Measurements from ENCODE around the gene TTC33.

Gene TTC33

GRCh38 chr5:40554813-40555212 lies 200.9 kb downstream of the TTC33 start:
- DNase-seq (ENCODE audit: low spot score): no peak
- Histone ChIP-seq H3K36me3 (ENCODE audit: low read depth) (no peaks in the 10 kb centered on the region; the same call in 1 of the 2 replicates), H3K27me3 (ENCODE audit: insufficient read depth, poor library complexity, severe bottlenecking) (no peaks in the 10 kb centered on the region), H3K4me3 (ENCODE audit: severe bottlenecking) (no peak overlapping the region), H3K9me3 (ENCODE audit: severe bottlenecking) (no peaks in the 10 kb centered on the region), H3K4me1 (ENCODE audit: insufficient read depth, poor library complexity, severe bottlenecking) (peaks cover 39% of the 10 kb centered on the region), H3K27ac (ENCODE audit: poor library complexity, severe bottlenecking) (peak overlapping the region; percentile 100)
- no peak for ATAC-seq (ENCODE audit: low read depth)
- TF ChIP-seq CTCF (IDR thresholded peaks at IDR 0.05; ENCODE audit: poor library complexity, severe bottlenecking): no peak

- ATAC-seq (ENCODE audit: low read depth) (no peak), DNase-seq (ENCODE audit: low spot score) (no peak)
- H3K4me3 ChIP-seq (ENCODE audit: severe bottlenecking): no peak overlapping the region
- H3K27me3 ChIP-seq (ENCODE audit: insufficient read depth, poor library complexity, severe bottlenecking): no peaks in the 10 kb centered on the region
- no peak for TF ChIP-seq CTCF (IDR thresholded peaks at IDR 0.05; ENCODE audit: poor library complexity, severe bottlenecking)
- H3K27ac ChIP-seq (ENCODE audit: poor library complexity, severe bottlenecking): peak overlapping the region; percentile 100
- no peaks in the 10 kb centered on the region for H3K9me3 ChIP-seq (ENCODE audit: severe bottlenecking)
- H3K4me1 ChIP-seq (ENCODE audit: insufficient read depth, poor library complexity, severe bottlenecking): peaks cover 39% of the 10 kb centered on the region
- no peaks in the 10 kb centered on the region; the same call in 1 of the 2 replicates for H3K36me3 ChIP-seq (ENCODE audit: low read depth)
These were observed 201.7 kb downstream of the TTC33 start for GRCh38 chr5:40554054-40554453.

- DNase-seq (ENCODE audit: low spot score) (no peak), ATAC-seq (ENCODE audit: low read depth) (no peak)
- no peak overlapping the region for H3K4me3 ChIP-seq (ENCODE audit: severe bottlenecking)
- H3K27ac ChIP-seq (ENCODE audit: poor library complexity, severe bottlenecking): peak overlapping the region; percentile 100
- no peaks in the 10 kb centered on the region for H3K27me3 ChIP-seq (ENCODE audit: insufficient read depth, poor library complexity, severe bottlenecking)
- H3K9me3 ChIP-seq (ENCODE audit: severe bottlenecking): no peaks in the 10 kb centered on the region
- H3K36me3 ChIP-seq (ENCODE audit: low read depth): no peaks in the 10 kb centered on the region; the same call in 1 of the 2 replicates
- H3K4me1 ChIP-seq (ENCODE audit: insufficient read depth, poor library complexity, severe bottlenecking): peaks cover 39% of the 10 kb centered on the region
- no peak for TF ChIP-seq CTCF (IDR thresholded peaks at IDR 0.05; ENCODE audit: poor library complexity, severe bottlenecking)
These were observed 202.8 kb downstream of the TTC33 start for GRCh38 chr5:40552981-40553380.

- peak; percentile 96 for ATAC-seq (ENCODE audit: low read depth)
- no peak overlapping the region for H3K4me3 ChIP-seq (ENCODE audit: severe bottlenecking)
- peaks cover 36% of the 10 kb centered on the region for H3K4me1 ChIP-seq (ENCODE audit: insufficient read depth, poor library complexity, severe bottlenecking)
- peak; percentile 85 for DNase-seq (ENCODE audit: low spot score)
- peak overlapping the region; percentile 100 for H3K27ac ChIP-seq (ENCODE audit: poor library complexity, severe bottlenecking)
- H3K9me3 ChIP-seq (ENCODE audit: severe bottlenecking): no peaks in the 10 kb centered on the region
- no peaks in the 10 kb centered on the region for H3K27me3 ChIP-seq (ENCODE audit: insufficient read depth, poor library complexity, severe bottlenecking)
- no peaks in the 10 kb centered on the region; the same call in 1 of the 2 replicates for H3K36me3 ChIP-seq (ENCODE audit: low read depth)
- no peak for TF ChIP-seq CTCF (IDR thresholded peaks at IDR 0.05; ENCODE audit: poor library complexity, severe bottlenecking)
These were observed 204.0 kb downstream of the TTC33 start for GRCh38 chr5:40551496-40552491.

Measured in RWPE2 (cell line).